GM18907 (cell line): Measurements from ENCODE around the gene FGD6.
"Not testable (repeated sequence)": the region's sequence is repeated elsewhere in the genome, so short reads cannot be mapped to it uniquely, and the experiment has no call there.

ENCODE experiments used
- ATAC-seq: cut with Tn5 transposase; IDR thresholded peaks from one replicate; pipeline ENCODE4 v1.9.1; 2021; ENCODE audit warnings: mild to moderate bottlenecking, moderate library complexity; ENCODE audit not compliant: unreplicated experiment

Gene FGD6

GRCh38 chr12:95096852-95097251, 120.4 kb downstream of the FGD6 start:
- no peak for ATAC-seq

- ATAC-seq: no peak
Measured at GRCh38 chr12:95096378-95096777, 120.9 kb downstream of the FGD6 start.

DNA sequence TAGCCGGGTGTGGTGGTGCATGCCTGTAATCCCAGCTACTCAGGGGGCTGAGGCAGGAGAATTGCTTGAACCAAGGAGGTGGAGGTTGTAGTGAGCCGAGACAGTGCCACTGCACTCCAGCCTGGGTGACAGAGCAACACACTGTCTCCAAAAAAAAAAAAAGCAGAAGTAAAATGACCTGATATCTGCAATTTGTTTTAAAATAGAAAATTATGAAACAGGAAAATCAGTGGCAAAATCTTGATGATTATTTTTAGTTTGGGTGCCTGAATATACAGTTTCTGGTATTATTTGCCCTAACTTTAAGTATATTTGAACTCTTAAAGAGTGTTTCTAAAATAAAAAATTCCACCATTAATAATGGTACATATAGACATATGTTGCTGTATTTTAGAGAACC, 121.4 kb downstream of the FGD6 start:
- not testable (repeated sequence) for ATAC-seq

DNA sequence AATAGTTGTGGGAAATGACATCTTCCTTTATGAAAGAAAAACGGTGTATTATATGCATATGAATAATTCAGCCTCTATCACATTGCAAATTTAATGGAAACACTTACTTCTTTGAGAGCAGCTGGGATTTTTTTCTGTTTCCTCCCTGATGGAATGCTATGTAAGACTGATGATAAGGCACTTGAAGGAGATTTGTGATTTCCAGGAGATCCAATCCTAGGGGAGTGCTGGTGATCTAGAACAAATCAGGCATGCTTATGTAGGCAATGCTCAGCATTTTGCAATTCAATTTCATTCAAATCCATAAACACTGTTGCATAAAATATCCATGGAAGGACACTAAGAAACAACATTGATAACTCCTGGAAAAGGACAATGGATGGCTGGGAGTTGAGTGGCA, 127.8 kb downstream of the FGD6 start:
- no peak for ATAC-seq

DNA sequence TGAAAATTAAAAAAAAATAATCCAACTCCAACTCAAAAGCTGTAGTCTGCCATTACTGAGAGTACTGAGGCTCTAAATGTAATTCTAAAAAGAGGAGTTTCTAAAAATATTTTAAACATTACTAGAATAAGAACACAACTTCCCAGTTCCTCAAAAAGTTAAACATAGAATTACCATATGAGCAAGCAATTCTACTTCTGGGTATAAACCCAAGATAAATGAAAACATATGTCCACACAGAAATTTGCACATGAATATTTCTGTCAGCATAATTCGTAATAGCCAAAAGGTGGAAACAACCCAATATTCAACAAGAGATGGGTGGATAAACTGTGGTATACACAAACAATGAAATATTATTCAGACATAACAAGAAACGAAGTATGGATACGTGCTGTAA, 128.9 kb downstream of the FGD6 start:
- no peak for ATAC-seq

DNA sequence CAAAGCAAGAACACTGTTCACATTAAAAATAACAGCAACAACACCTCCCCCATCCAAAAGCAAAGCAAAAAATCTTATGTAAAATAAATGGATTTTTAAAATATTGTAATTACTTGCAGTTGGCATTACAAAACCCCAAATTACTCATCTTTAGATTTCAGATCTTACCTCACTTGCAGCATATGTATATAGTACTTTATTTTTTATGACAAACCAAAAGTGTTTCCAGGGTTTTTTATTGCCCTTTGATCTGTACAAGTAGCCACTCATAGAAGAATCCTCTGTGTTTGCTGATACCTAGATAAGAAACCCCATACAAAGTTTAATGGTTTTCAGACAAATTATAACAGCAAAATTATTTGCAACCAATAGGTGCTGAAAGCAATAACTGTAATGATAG, 131.7 kb downstream of the FGD6 start:
- ATAC-seq: no peak

GRCh38 chr12:95083938-95084337, 133.3 kb downstream of the FGD6 start:
- no peak for ATAC-seq

DNA sequence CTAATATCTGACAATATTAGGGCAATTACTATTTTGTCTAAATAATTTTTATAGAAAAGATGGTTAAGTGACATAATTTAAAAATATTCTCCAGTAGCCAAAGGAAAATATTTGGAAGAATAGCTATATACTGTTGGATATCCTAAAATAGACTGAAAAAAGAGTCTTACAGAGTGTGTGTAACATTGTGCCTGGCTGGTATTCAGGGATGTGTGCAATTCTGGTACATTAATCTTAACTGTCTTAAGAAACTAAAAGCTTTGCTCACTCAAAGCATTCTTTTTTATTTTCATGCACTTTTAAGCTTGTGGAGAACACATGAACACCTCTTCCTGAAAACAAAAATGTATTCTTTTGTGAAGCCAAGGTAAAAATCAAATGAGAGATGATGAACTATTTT, 133.8 kb downstream of the FGD6 start:
- no peak for ATAC-seq

DNA sequence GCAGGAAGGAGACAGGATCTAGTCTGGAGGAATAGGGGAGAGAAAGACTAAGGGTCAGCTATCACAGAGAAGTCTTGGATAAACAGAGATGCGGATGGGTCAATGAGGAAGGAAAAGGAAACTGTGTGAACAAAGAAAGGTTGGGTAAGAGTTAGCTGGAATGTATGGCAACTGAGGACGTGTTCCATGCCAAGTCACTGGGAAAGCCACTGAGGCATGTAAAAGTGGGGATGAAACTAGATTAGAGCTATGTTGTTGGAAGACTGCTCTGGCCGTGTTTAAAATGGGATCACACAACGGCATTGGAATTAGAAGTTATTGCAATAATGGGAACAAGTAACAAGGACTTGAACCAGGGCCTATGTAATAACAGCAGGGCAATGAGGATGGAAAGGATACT, 139.9 kb downstream of the FGD6 start:
- no peak for ATAC-seq

DNA sequence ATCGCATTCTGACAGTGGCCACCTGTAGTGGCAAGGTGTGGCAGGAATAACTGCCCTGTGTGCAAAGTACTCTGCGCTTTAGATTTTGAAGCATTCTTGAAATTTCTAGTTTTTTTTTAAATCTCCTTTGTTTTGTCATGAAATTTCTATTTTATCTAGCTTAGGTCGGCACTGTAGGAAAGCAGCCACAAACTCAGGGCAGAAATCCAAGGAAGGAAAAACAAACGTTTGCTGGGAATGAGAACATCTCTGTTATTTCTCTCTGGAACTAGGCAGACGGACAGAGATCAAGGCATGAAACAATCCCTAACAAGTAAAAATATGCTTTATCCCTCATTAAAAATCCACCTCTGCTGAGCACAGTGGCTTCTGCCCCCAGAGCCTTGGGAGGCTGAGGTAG, 142.5 kb downstream of the FGD6 start:
- ATAC-seq: no peak

GRCh38 chr12:95073698-95074520, 143.4 kb downstream of the FGD6 start:
- no peak for ATAC-seq

- ATAC-seq: peak; percentile 94
Measured at GRCh38 chr12:95072900-95073697, 144.2 kb downstream of the FGD6 start, which contains the start of gene NR2C1. TSS of gene NR2C1 (minus strand) at chr12:95073618. CDS start at chr12:95067384, 6,234 bp downstream.

GRCh38 chr12:95070378-95070777, 146.9 kb downstream of the FGD6 start:
- ATAC-seq: no peak

GRCh38 chr12:95066091-95066855, 151.0 kb downstream of the FGD6 start:
- no peak for ATAC-seq

DNA sequence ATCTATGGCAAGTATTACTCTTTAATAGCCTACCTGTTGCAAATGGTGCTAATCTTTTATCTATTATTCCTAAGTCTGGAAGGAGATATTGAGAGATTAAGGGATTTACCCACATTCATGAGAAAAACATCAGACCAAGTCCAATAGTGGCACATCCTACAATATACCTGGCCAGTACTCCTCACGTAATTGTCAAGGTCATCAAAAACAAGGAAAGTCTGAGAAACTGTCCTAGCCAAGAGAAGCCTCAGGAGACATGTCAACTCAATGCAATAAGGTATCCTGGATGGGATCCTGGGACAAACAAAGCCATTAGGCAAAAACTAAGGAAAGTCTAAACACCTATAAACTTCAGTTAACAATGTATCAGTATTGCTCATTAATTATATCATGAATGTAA, 156.3 kb downstream of the FGD6 start:
- ATAC-seq: no peak

DNA sequence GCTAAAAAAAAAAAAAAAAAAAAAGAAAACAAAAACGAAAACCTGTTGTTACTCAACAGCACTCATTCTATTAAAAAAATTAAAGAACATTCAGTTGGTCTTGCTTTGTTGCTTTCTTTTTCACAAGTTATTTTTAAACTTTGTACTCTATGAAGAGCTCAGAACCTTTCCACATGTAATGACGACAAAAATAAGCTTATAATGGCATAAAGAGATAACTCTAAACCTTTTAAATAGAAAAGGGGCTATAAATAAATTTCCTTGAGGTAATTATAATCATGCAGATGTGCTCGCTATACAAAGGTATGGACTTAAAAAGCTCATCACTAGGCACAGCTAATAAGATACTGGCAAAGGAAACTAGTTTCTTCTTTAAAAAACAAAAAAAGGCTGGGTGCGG, 157.3 kb downstream of the FGD6 start:
- ATAC-seq: no peak

- ATAC-seq: no peak
Measured at GRCh38 chr12:95057424-95057823, 159.8 kb downstream of the FGD6 start.

DNA sequence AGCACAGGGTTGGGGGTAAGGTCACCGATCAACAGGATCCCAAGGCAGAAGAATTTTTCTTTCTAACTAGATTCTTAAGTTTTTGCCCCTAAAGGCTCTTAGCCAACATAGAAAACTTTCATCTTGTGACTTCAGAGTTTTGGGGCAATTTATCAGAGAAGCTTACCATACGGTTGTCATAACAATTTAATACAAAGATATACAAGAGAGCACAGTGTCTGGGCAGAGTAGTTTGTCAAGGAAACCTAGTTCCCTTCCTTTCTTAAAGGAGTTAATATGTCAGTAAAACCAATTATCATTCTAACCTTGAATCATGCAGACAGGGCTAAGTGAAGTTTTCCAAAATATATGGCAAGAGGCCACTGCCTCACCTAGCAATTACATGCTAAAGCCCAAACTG, 162.2 kb downstream of the FGD6 start:
- ATAC-seq: no peak

- no peak for ATAC-seq
Measured at GRCh38 chr12:95054206-95054605, 163.1 kb downstream of the FGD6 start.

- ATAC-seq: no peak
Measured at GRCh38 chr12:95051241-95051640, 166.0 kb downstream of the FGD6 start.

- ATAC-seq: no peak
Measured at GRCh38 chr12:95037906-95038305, 179.4 kb downstream of the FGD6 start.
